Large intestine (tissue), 12 donors: ENCODE data around the gene OR5W2. TPM values are rescaled to one million over a fixed set of nuclear protein-coding genes. Genes with fewer than 3 reads are reported as not detected.
"Not testable (repeated sequence)": the region's sequence is repeated elsewhere in the genome, so short reads cannot be mapped to it uniquely, and the experiment has no call there.

Experiments used
- DNase-seq, 2 donors: peaks; one replicate each; pipeline versions ENCODE4 v3.0.0 to v3.0.0-alpha.2; 2013
- H3K27ac ChIP-seq: one replicate; pipeline ENCODE4 v1.5.1; 2013; ENCODE audit warnings: low read length
- H3K27me3 ChIP-seq: 2 replicates; pipeline ENCODE4 v1.6.1; 2013; ENCODE audit warnings: low read length; ENCODE audit not compliant: control insufficient read depth, insufficient read depth
- H3K36me3 ChIP-seq: 2 replicates; pipeline ENCODE4 v1.6.1; 2013; ENCODE audit warnings: low read length; ENCODE audit not compliant: control insufficient read depth, insufficient read depth
- H3K4me1 ChIP-seq: one replicate; pipeline ENCODE4 v1.6.1; 2013; ENCODE audit warnings: low read length; ENCODE audit not compliant: control insufficient read depth, insufficient read depth
- H3K4me3 ChIP-seq: one replicate; pipeline ENCODE4 v1.5.1; 2013; ENCODE audit warnings: low read length
- H3K9me3 ChIP-seq: one replicate; pipeline ENCODE4 v1.6.1; 2013; ENCODE audit warnings: mild to moderate bottlenecking, low read depth, low read length, moderate library complexity; ENCODE audit not compliant: control insufficient read depth
- WGBS: methylation state at CpG from one replicate; pipeline ENCODE4 v1.1.5; 2013; ENCODE audit warnings: low lambda C conversion rate; ENCODE audit not compliant: insufficient coverage; 5-methylcytosine and 5-hydroxymethylcytosine counted together
- long read RNA-seq, 11 donors: transcript quantifications; one replicate each; lab custom pipeline, GENCODE V29; 2026
- polyA plus RNA-seq: library from polyadenylated mRNA; unstranded; fragments of 120-200 nt; gene quantifications from one replicate; pipeline ENCODE4 v1.2.1, GENCODE V29; 2013

OR5W2 gene
- not detected for polyA plus RNA-seq
- long read RNA-seq, donor 1: 0 reads
- long read RNA-seq, donor 2: 0 reads
- long read RNA-seq, donor 3: 0 reads
- long read RNA-seq, donor 4: 0 reads
- long read RNA-seq, donor 5: 0 reads
- long read RNA-seq, donor 6: 0 reads
- long read RNA-seq, donor 7: 0 reads
- long read RNA-seq, donor 8: 0 reads
- long read RNA-seq, donor 9: 0 reads
- long read RNA-seq, donor 10: 0 reads
- long read RNA-seq, donor 11: 0 reads

- Histone ChIP-seq H3K27me3 (no peaks in the 10 kb centered on the region), H3K4me3 (no peak within 1 kb of the TSS), H3K36me3 (no peaks in the 10 kb centered on the region), H3K4me1 (no peaks in the 10 kb centered on the region), H3K9me3 (no peaks in the 10 kb centered on the region), H3K27ac (no peak within 1 kb of the TSS)
- DNase-seq: no peak
- WGBS: no CpG with 5 or more reads among the region's 1 CpG
Observed at GRCh38 chr11:55914482-55914881, at the start of gene OR5W2. OR5W2 (minus strand) TSS chr11:55914582; CDS start chr11:55914582, 0 bp downstream.

GRCh38 chr11:55956521-55956920, 42.1 kb upstream of the OR5W2 start:
- no peak overlapping the region for H3K27ac ChIP-seq
- no peaks in the 10 kb centered on the region for H3K27me3 ChIP-seq
- no peaks in the 10 kb centered on the region for H3K36me3 ChIP-seq
- WGBS: no CpG with 5 or more reads among the region's 4 CpGs
- peak in 1 of 2 donors; percentile 22 for DNase-seq
- H3K9me3 ChIP-seq: no peaks in the 10 kb centered on the region
- H3K4me3 ChIP-seq: no peak overlapping the region
- H3K4me1 ChIP-seq: no peaks in the 10 kb centered on the region

- Histone ChIP-seq H3K27ac (no peak overlapping the region), H3K9me3 (peaks cover 5% of the 10 kb centered on the region), H3K4me3 (no peak overlapping the region), H3K36me3 (no peaks in the 10 kb centered on the region), H3K27me3 (no peaks in the 10 kb centered on the region), H3K4me1 (no peaks in the 10 kb centered on the region)
- no peak for DNase-seq
- no CpG with 5 or more reads among the region's 4 CpGs for WGBS
Observed at GRCh38 chr11:55949330-55949729, 34.9 kb upstream of the OR5W2 start.

- H3K36me3 ChIP-seq: no peaks in the 10 kb centered on the region
- H3K27me3 ChIP-seq: no peaks in the 10 kb centered on the region
- H3K4me1 ChIP-seq: no peaks in the 10 kb centered on the region
- no peaks in the 10 kb centered on the region for H3K9me3 ChIP-seq
- no CpG with 5 or more reads among the region's 3 CpGs for WGBS
- H3K27ac ChIP-seq: no peak overlapping the region
- no peak overlapping the region for H3K4me3 ChIP-seq
- peak; percentile 24 to 29 for DNase-seq
Observed at GRCh38 chr11:55942785-55943392, 28.5 kb upstream of the OR5W2 start.

- no peak for DNase-seq
- Histone ChIP-seq H3K36me3 (no peaks in the 10 kb centered on the region), H3K27ac (no peak within 1 kb of the TSS), H3K27me3 (no peaks in the 10 kb centered on the region), H3K4me3 (no peak within 1 kb of the TSS), H3K4me1 (no peaks in the 10 kb centered on the region), H3K9me3 (no peaks in the 10 kb centered on the region)
- WGBS: 100% methylated on average over 1 of the region's 2 CpGs
Observed at GRCh38 chr11:55936300-55936699, 21.9 kb upstream of the OR5W2 start, which contains the start of gene OR5I1. OR5I1 (minus strand) TSS chr11:55936400; CDS start chr11:55936400, 0 bp downstream.

- DNase-seq: no peak
- no peak overlapping the region for H3K4me3 ChIP-seq
- H3K9me3 ChIP-seq: peaks cover 3% of the 10 kb centered on the region
- no peaks in the 10 kb centered on the region for H3K4me1 ChIP-seq
- no peaks in the 10 kb centered on the region for H3K36me3 ChIP-seq
- no peaks in the 10 kb centered on the region for H3K27me3 ChIP-seq
- no peak overlapping the region for H3K27ac ChIP-seq
- WGBS: no CpG with 5 or more reads among the region's 5 CpGs
Observed at GRCh38 chr11:55920537-55920936, 6.2 kb upstream of the OR5W2 start.

- no peak for DNase-seq
- H3K4me3 ChIP-seq: no peak overlapping the region
- H3K27me3 ChIP-seq: no peaks in the 10 kb centered on the region
- no peaks in the 10 kb centered on the region for H3K36me3 ChIP-seq
- no peak overlapping the region for H3K27ac ChIP-seq
- no peaks in the 10 kb centered on the region for H3K4me1 ChIP-seq
- 33% methylated on average over 2 of the region's 2 CpGs for WGBS
- H3K9me3 ChIP-seq: no peaks in the 10 kb centered on the region
Observed at GRCh38 chr11:55902308-55902707, 12.1 kb downstream of the OR5W2 start.

- 83% methylated on average over 1 of the region's 8 CpGs for WGBS
- no peaks in the 10 kb centered on the region for H3K4me1 ChIP-seq
- no peak overlapping the region for H3K4me3 ChIP-seq
- DNase-seq: no peak
- H3K27me3 ChIP-seq: no peaks in the 10 kb centered on the region
- H3K36me3 ChIP-seq: no peaks in the 10 kb centered on the region
- no peak overlapping the region for H3K27ac ChIP-seq
- no peaks in the 10 kb centered on the region for H3K9me3 ChIP-seq
Observed at GRCh38 chr11:55895216-55895615, 19.2 kb downstream of the OR5W2 start.

GRCh38 chr11:55885481-55885880, 28.9 kb downstream of the OR5W2 start:
- not testable (repeated sequence) for H3K27me3 ChIP-seq, H3K27ac ChIP-seq, H3K4me3 ChIP-seq, DNase-seq, H3K9me3 ChIP-seq, H3K4me1 ChIP-seq, H3K36me3 ChIP-seq
- WGBS: no CpG with 5 or more reads among the region's 9 CpGs

- H3K9me3 ChIP-seq, DNase-seq, H3K27me3 ChIP-seq, H3K4me1 ChIP-seq, H3K27ac ChIP-seq, H3K36me3 ChIP-seq, H3K4me3 ChIP-seq: not testable (repeated sequence)
- WGBS: 73% methylated on average over 3 of the region's 4 CpGs
Observed at GRCh38 chr11:55884995-55885394, 29.4 kb downstream of the OR5W2 start.

GRCh38 chr11:55882997-55883396, 31.4 kb downstream of the OR5W2 start, which contains the start of gene TRIM51:
TRIM51 (plus strand) TSS chr11:55883297; CDS start chr11:55885429, 2,132 bp downstream.
- H3K27me3 ChIP-seq, H3K4me1 ChIP-seq, DNase-seq, H3K27ac ChIP-seq, H3K4me3 ChIP-seq, H3K36me3 ChIP-seq, H3K9me3 ChIP-seq: not testable (repeated sequence)
- no CpG with 5 or more reads among the region's 1 CpG for WGBS
